ENCODE measurements around the gene LMF2.

The LMF2 gene

GRCh38 chr22:50467773-50468440 is 39.6 kb downstream of the LMF2 start:
- DNase-seq (ENCODE audit: low read depth in 3 of 3, low spot score in 1 of 3): no peak

GRCh38 chr22:50467341-50467740 is 40.2 kb downstream of the LMF2 start:
- DNase-seq (ENCODE audit: low read depth in 3 of 3, low spot score in 1 of 3): no peak

GRCh38 chr22:50465066-50465930 is 42.2 kb downstream of the LMF2 start:
- DNase-seq (ENCODE audit: low read depth in 3 of 3, low spot score in 1 of 3): no peak

GRCh38 chr22:50464451-50464850 is 43.1 kb downstream of the LMF2 start:
- DNase-seq (ENCODE audit: low read depth in 3 of 3, low spot score in 1 of 3): no peak

GRCh38 chr22:50463188-50463900 is 44.2 kb downstream of the LMF2 start:
- DNase-seq (ENCODE audit: low read depth in 3 of 3, low spot score in 1 of 3): no peak

- no peak for DNase-seq (ENCODE audit: low read depth in 3 of 3, low spot score in 1 of 3)
Measured at GRCh38 chr22:50461979-50462540, 45.4 kb downstream of the LMF2 start.

GRCh38 chr22:50461536-50461935 is 46.0 kb downstream of the LMF2 start:
- DNase-seq (ENCODE audit: low read depth in 3 of 3, low spot score in 1 of 3): no peak

- no peak for DNase-seq (ENCODE audit: low read depth in 3 of 3, low spot score in 1 of 3)
Measured at GRCh38 chr22:50460938-50461337, 46.6 kb downstream of the LMF2 start.

GRCh38 chr22:50459496-50460140 is 47.9 kb downstream of the LMF2 start:
- no peak for DNase-seq (ENCODE audit: low read depth in 3 of 3, low spot score in 1 of 3)

GRCh38 chr22:50459016-50459415 is 48.5 kb downstream of the LMF2 start:
- no peak for DNase-seq (ENCODE audit: low read depth in 3 of 3, low spot score in 1 of 3)

GRCh38 chr22:50456466-50457234 is 50.9 kb downstream of the LMF2 start:
- no peak for DNase-seq (ENCODE audit: low read depth in 3 of 3, low spot score in 1 of 3)

- DNase-seq (ENCODE audit: low read depth in 3 of 3, low spot score in 1 of 3): no peak
Measured at GRCh38 chr22:50456026-50456425, 51.5 kb downstream of the LMF2 start.

GRCh38 chr22:50455201-50455600 is 52.3 kb downstream of the LMF2 start:
- DNase-seq (ENCODE audit: low read depth in 3 of 3, low spot score in 1 of 3): no peak

GRCh38 chr22:50454556-50455075 is 52.9 kb downstream of the LMF2 start:
- DNase-seq (ENCODE audit: low read depth in 3 of 3, low spot score in 1 of 3): no peak
